GM12878 (cell line): ENCODE results near the gene ATP10A. TPM values are rescaled to one million over a fixed set of nuclear protein-coding genes. Genes with fewer than 3 reads are reported as not detected.

Experiments used
- ATAC-seq: fragments of 200-7000 bp; cut with Tn5 transposase; 3 replicates; pipeline ENCODE4 v1.9.1; 2020; ENCODE audit warnings: mild to moderate bottlenecking, moderate library complexity
- BruUV-seq: library from RNA; stranded (reverse); fragments of 400-500 nt; replicated peaks from 2 replicates; lab custom pipeline; 2021; lab: Mats Ljungman, UMichigan
- CTCF ChIA-PET: fragments of 300-600 bp; sonication (Branson Sonifier 250); formaldehyde crosslinking; extraction: SDS; loops from one replicate; lab custom pipeline; 2021; ENCODE audit warnings: inconsistent platforms; lab: Yijun Ruan, JAX
- POLR2A ChIA-PET: fragments of 350-600 bp; formaldehyde crosslinking; extraction: SDS; loops from one replicate; lab custom pipeline; 2021; ENCODE audit warnings: inconsistent platforms; lab: Charles Lee
- RAD21 ChIA-PET: fragments of 300-600 bp; sonication (Branson Sonifier 250); formaldehyde crosslinking; loops from one replicate; lab custom pipeline; 2023; ENCODE audit warnings: antibody characterized with exemption; ENCODE audit not compliant: unreplicated experiment; lab: Charles Lee
- SMC1A ChIA-PET: fragments of 300-600 bp; sonication (Branson Sonifier 250); formaldehyde crosslinking; loops from one replicate; lab custom pipeline; 2023; ENCODE audit not compliant: unreplicated experiment, uncharacterized antibody; lab: Charles Lee
- DNase-seq: peaks from one replicate; pipeline ENCODE4 v3.0.0-alpha.2; 2011; ENCODE audit warnings: low read depth, low spot score
- FAIRE-seq: peaks from 3 replicates; lab custom pipeline; 2011; peaks lifted over from hg19 to GRCh38; lab: Jason Lieb, UNC
- H2AFZ ChIP-seq: 2 replicates; pipeline ENCODE4 v1.6.0; 2011; ENCODE audit warnings: low read depth, low read length, control low read depth; ENCODE audit not compliant: control insufficient read depth
- H3K27ac ChIP-seq: 2 replicates; pipeline ENCODE4 v1.5.1; 2011; ENCODE audit warnings: control low read depth; ENCODE audit not compliant: control insufficient read depth, insufficient read depth
- H3K27me3 ChIP-seq, 2 experiments: replicated peaks in 1 of 2; 2 replicates each; pipeline versions ENCODE4 v1.6.0 to v1.6.1; 2011; ENCODE audit warnings: low read length in 1 of 2; ENCODE audit not compliant: control insufficient read depth in 2 of 2, insufficient read depth in 2 of 2
- H3K36me3 ChIP-seq, 2 experiments: 2 replicates each; pipeline ENCODE4 v1.5.1; 2011; ENCODE audit warnings: low read length in 1 of 2; ENCODE audit not compliant: control insufficient read depth in 2 of 2, insufficient read depth in 2 of 2
- H3K4me1 ChIP-seq: 2 replicates; pipeline ENCODE4 v1.6.1; 2011; ENCODE audit warnings: mild to moderate bottlenecking, low read length, moderate library complexity, mixed read lengths; ENCODE audit not compliant: control insufficient read depth, insufficient read depth
- H3K4me2 ChIP-seq: 2 replicates; pipeline ENCODE4 v1.6.0; 2011; ENCODE audit warnings: control low read depth; ENCODE audit not compliant: control insufficient read depth, insufficient read depth
- H3K4me3 ChIP-seq: fragments of 200-600 bp; sonication (generic); 2 replicates; pipeline ENCODE4 v1.5.1; 2016
- H3K79me2 ChIP-seq: 2 replicates; pipeline ENCODE4 v1.6.0; 2011; ENCODE audit warnings: low read length; ENCODE audit not compliant: control insufficient read depth, insufficient read depth
- H3K9ac ChIP-seq: 2 replicates; pipeline ENCODE4 v1.8.0; 2011; ENCODE audit warnings: low read length, control low read depth, mixed read lengths; ENCODE audit not compliant: control insufficient read depth, insufficient read depth
- H3K9me3 ChIP-seq: replicated peaks from 3 replicates; pipeline ENCODE4 v1.5.1; 2011; ENCODE audit warnings: mild to moderate bottlenecking, low read length; ENCODE audit not compliant: control insufficient read depth, insufficient read depth
- H4K20me1 ChIP-seq: 2 replicates; pipeline ENCODE4 v1.6.0; 2011; ENCODE audit not compliant: control insufficient read depth, insufficient read depth
- ASH2L ChIP-seq: fragments of 300-600, 200-600 bp; sonication (generic); IDR thresholded peaks from 2 replicates; pipeline ENCODE4 v1.6.1; 2017; ENCODE audit warnings: low read depth, mild to moderate bottlenecking, borderline replicate concordance
- ATF7 ChIP-seq: fragments of 450-650 bp; IDR thresholded peaks from 2 replicates; pipeline ENCODE4 v1.6.1; 2016; ENCODE audit warnings: low read depth, mild to moderate bottlenecking
- CHD2 ChIP-seq: IDR thresholded peaks from 2 replicates; pipeline ENCODE4 v1.6.1; 2011; ENCODE audit warnings: low read depth, low read length, improper control_type of control experiment, borderline replicate concordance
- EED ChIP-seq: sonication (generic); IDR thresholded peaks from 2 replicates; pipeline ENCODE4 v1.6.1; 2016; ENCODE audit warnings: antibody characterized with exemption, low read depth
- ELK1 ChIP-seq: IDR thresholded peaks from 2 replicates; pipeline ENCODE4 v1.6.1; 2012; ENCODE audit warnings: low read depth, low read length, improper control_type of control experiment
- NBN ChIP-seq: fragments of 450-650 bp; IDR thresholded peaks from 2 replicates; pipeline ENCODE4 v1.6.1; 2016
- PAX5 ChIP-seq: IDR thresholded peaks from 2 replicates; pipeline ENCODE4 v1.6.1; 2011; ENCODE audit warnings: low read depth, low read length, borderline replicate concordance
- RELB ChIP-seq: fragments of 450-650 bp; IDR thresholded peaks from 2 replicates; pipeline ENCODE4 v1.6.1; 2017; ENCODE audit warnings: low read depth, mild to moderate bottlenecking, moderate library complexity
- SRF ChIP-seq, 2 experiments: IDR thresholded peaks; 2 replicates each; pipeline ENCODE4 v1.6.1; 2011; ENCODE audit warnings: low read depth in 2 of 2, low read length in 2 of 2, mild to moderate bottlenecking in 1 of 2, moderate library complexity in 1 of 2
- STAT3 ChIP-seq: IDR thresholded peaks from 2 replicates; pipeline ENCODE4 v1.6.1; 2011; ENCODE audit warnings: low read depth, low read length, improper control_type of control experiment
- SUPT20H ChIP-seq: IDR thresholded peaks from 2 replicates; pipeline ENCODE4 v1.6.1; 2011; ENCODE audit warnings: low read depth, mild to moderate bottlenecking, low read length, moderate library complexity, borderline replicate concordance; ENCODE audit not compliant: control insufficient read depth
- TCF12 ChIP-seq: IDR thresholded peaks from 2 replicates; pipeline ENCODE4 v1.6.1; 2011; ENCODE audit warnings: low read depth, mild to moderate bottlenecking, low read length
- YBX1 ChIP-seq: fragments of 450-650 bp; IDR thresholded peaks from 2 replicates; pipeline ENCODE4 v1.6.1; 2016; ENCODE audit warnings: antibody characterized with exemption
- ZNF274 ChIP-seq: IDR thresholded peaks from one replicate; pipeline ENCODE4 v1.8.0; 2011; ENCODE audit not compliant: insufficient read length, insufficient read depth
- ZZZ3 ChIP-seq: IDR thresholded peaks from 2 replicates; pipeline ENCODE4 v1.6.1; 2011; ENCODE audit warnings: low read depth; ENCODE audit not compliant: control insufficient read depth, insufficient read length
- WGBS: methylation state at CpG from one replicate; pipeline ENCODE4 v1.1.6; 2016; ENCODE audit warnings: low lambda C conversion rate; ENCODE audit not compliant: insufficient replicate concordance, insufficient coverage; ENCODE audit errors: missing lambda C conversion rate; 5-methylcytosine and 5-hydroxymethylcytosine counted together
- in situ Hi-C: fragments of 300-500 bp; cut with MboI; formaldehyde crosslinking; loops from 9 replicates; pipeline ENCODE4 v1.14.3; 2018; ENCODE audit warnings: mixed read lengths
- intact Hi-C: fragments of 100-400 bp; cut with micrococcal nuclease; formaldehyde crosslinking; loops from one replicate; pipeline ENCODE4 v1.14.2; 2022; ENCODE audit not compliant: unreplicated experiment
- polyA plus RNA-seq, 11 experiments: library from polyadenylated mRNA; depleted of rRNA in 4 of 11; unstranded in 6 of 11; stranded (reverse) in 5 of 11; fragments of >200 nt; fragmentation: Nextera tagmentation in 4 of 11; fragmentation: Illumina TruSeq in 1 of 11; extraction: Ambion mirVana in 4 of 11; extraction: Trizol in 1 of 11; gene quantifications; 1 replicate in 1 of 11; 2 replicates in 10 of 11; pipeline versions ENCODE4 v1.2.1 to v1.2.3, GENCODE V29; 2011 to 2016; ENCODE audit warnings: inconsistent platforms in 2 of 11, missing spikeins in 2 of 11, low read depth in 1 of 11
- total RNA-seq, 4 experiments: library from RNA; depleted of rRNA in 3 of 4; stranded (reverse); fragments of >200 nt in 3 of 4; fragmentation: Illumina TruSeq in 1 of 4; extraction: Trizol in 1 of 4; gene quantifications; 2 replicates each; pipeline versions ENCODE4 v1.2.1 to v1.2.3, GENCODE V29; 2013 to 2021
- TF ChIP-seq, protein P1 (sequence below): IDR thresholded peaks from 2 replicates; pipeline ENCODE4 v1.6.1; 2012; ENCODE audit warnings: low read depth, low read length, improper control_type of control experiment

The ATP10A gene
- total and polyA plus RNA-seq, 10 of the 15 experiments (the other 5 are each of a cell fraction or from before 2014, with no cell fraction given): 0.04 to 1.5 (median 0.31) TPM; not detected in 2

DNA sequence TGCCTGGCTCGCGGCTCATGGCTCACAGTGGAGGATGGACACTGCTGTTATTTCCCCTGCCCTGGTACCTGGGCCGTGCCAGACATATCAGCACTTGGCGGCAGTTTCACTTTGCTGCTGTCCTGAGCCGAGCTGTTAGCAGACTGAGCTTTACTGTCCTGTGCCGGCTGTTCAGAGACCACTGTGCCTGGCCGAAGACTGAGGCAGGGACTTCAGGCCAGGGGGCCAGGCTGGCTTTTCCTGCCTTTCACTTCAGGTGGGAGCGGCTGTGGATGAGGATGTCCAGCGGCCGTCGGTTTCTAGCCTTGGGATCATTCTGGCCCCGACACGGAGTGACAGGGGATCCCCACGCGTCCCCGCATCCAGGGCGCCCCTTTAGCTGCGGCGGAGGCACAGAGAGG is 1.1 kb downstream of the ATP10A start:
- H3K36me3 ChIP-seq: no peaks in the 10 kb centered on the region
- H3K27me3 ChIP-seq: no peaks in the 10 kb centered on the region; a peak in 1 of 4 replicates
- H3K27ac ChIP-seq: no peak overlapping the region
- WGBS: 33% methylated on average over 19 of the region's 19 CpGs
- DNase-seq: no peak
- ATAC-seq: peak; percentile 34; the same call in 2 of the 3 replicates
- FAIRE-seq: no peak
- no peaks in the 10 kb centered on the region for H4K20me1 ChIP-seq
- SMC1A ChIA-PET: no interaction called here
- no TSS peak for BruUV-seq
- no peak overlapping the region for H3K9ac ChIP-seq
- POLR2A ChIA-PET: no interaction called here
- no peaks in the 10 kb centered on the region for H3K4me1 ChIP-seq
- CTCF ChIA-PET: no interaction called here
- TF ChIP-seq CHD2: no peak
- TF ChIP-seq SRF (IDR thresholded peaks at IDR 0.05; ENCODE audit: low read depth in 2 of 2, low read length in 2 of 2): no peak
- TF ChIP-seq, protein P1, sequence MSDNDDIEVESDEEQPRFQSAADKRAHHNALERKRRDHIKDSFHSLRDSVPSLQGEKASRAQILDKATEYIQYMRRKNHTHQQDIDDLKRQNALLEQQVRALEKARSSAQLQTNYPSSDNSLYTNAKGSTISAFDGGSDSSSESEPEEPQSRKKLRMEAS: no peak
- no peak for TF ChIP-seq RELB
- no peak for TF ChIP-seq TCF12
- TF ChIP-seq ATF7: no peak
- no peak for TF ChIP-seq PAX5
- TF ChIP-seq STAT3: no peak
- TF ChIP-seq NBN: no peak
- TF ChIP-seq EED: no peak
- no peak for TF ChIP-seq ZZZ3
- TF ChIP-seq ZNF274: no peak
- TF ChIP-seq SUPT20H: no peak
- TF ChIP-seq ELK1: no peak
- TF ChIP-seq ASH2L: no peak
- no peak for TF ChIP-seq YBX1
- in situ Hi-C loops: loop anchor here (10.0 kb wide), 1 partner anchor 167 kb away; no protein-coding TSS in a partner anchor
- no peaks in the 10 kb centered on the region; the same call in 2 of the 3 replicates for H3K9me3 ChIP-seq
- H2AFZ ChIP-seq: no peak overlapping the region
- RAD21 ChIA-PET: no interaction called here
- H3K4me3 ChIP-seq: no peak overlapping the region
- intact Hi-C loops: no loop called here
- no peak overlapping the region for H3K4me2 ChIP-seq
- no peaks in the 10 kb centered on the region for H3K79me2 ChIP-seq
